Hippocampal formation (tissue), 2 donors: Measurements from ENCODE around the gene CFDP1.

Experiments used
- DNase-seq, 2 donors: peaks; one replicate each; lab custom pipeline; 2025; lab: John Stamatoyannopoulos, UW

The CFDP1 gene

GRCh38 chr16:75319513-75320411 lies 113.5 kb downstream of the CFDP1 start:
- no peak for DNase-seq

- DNase-seq = no peak
Observed at GRCh38 chr16:75318737-75319136, 114.6 kb downstream of the CFDP1 start.

- no peak for DNase-seq
Observed at GRCh38 chr16:75317532-75317931, 115.8 kb downstream of the CFDP1 start.

GRCh38 chr16:75317101-75317522 lies 116.2 kb downstream of the CFDP1 start:
- DNase-seq = no peak

- DNase-seq = no peak
Observed at GRCh38 chr16:75315539-75316306, 117.6 kb downstream of the CFDP1 start.

GRCh38 chr16:75312875-75313274 lies 120.4 kb downstream of the CFDP1 start:
- DNase-seq = peak; percentile 13 to 77

GRCh38 chr16:75311383-75311938 lies 121.8 kb downstream of the CFDP1 start:
- no peak for DNase-seq

- no peak for DNase-seq
Observed at GRCh38 chr16:75310541-75310940, 122.8 kb downstream of the CFDP1 start.

GRCh38 chr16:75309899-75310430 lies 123.3 kb downstream of the CFDP1 start:
- no peak for DNase-seq

- no peak for DNase-seq
Observed at GRCh38 chr16:75309156-75309555, 124.1 kb downstream of the CFDP1 start.

GRCh38 chr16:75308011-75308410 lies 125.3 kb downstream of the CFDP1 start:
- DNase-seq = no peak

GRCh38 chr16:75307506-75307905 lies 125.8 kb downstream of the CFDP1 start:
- DNase-seq = no peak

GRCh38 chr16:75306099-75306762 lies 127.1 kb downstream of the CFDP1 start:
- no peak for DNase-seq

- no peak for DNase-seq
Observed at GRCh38 chr16:75305364-75306098, 127.8 kb downstream of the CFDP1 start.

- peak; percentile 41 to 65 for DNase-seq
Observed at GRCh38 chr16:75304521-75305363, 128.6 kb downstream of the CFDP1 start.

GRCh38 chr16:75301804-75302203 lies 131.5 kb downstream of the CFDP1 start:
- no peak for DNase-seq

- DNase-seq = peak in 1 of 2 donors; percentile 35
Observed at GRCh38 chr16:75298267-75298666, 135.0 kb downstream of the CFDP1 start.

GRCh38 chr16:75296606-75297005 lies 136.7 kb downstream of the CFDP1 start:
- peak in 1 of 2 donors; percentile 18 for DNase-seq

- no peak for DNase-seq
Observed at GRCh38 chr16:75294773-75295459, 138.4 kb downstream of the CFDP1 start.
